Progenitor cell of endocrine pancreas (in vitro differentiated cells): ENCODE results near the gene ZSCAN1. TPM values are rescaled to one million over a fixed set of nuclear protein-coding genes. Genes with fewer than 3 reads are reported as not detected.

Experiments
- DNase-seq: peaks from one replicate; pipeline ENCODE4 v3.0.0; 2021; ENCODE audit warnings: low spot score; ENCODE audit not compliant: unreplicated experiment
- H3K27ac Mint-ChIP-seq: 2 replicates; pipeline ENCODE4 v1.8.0; 2021; ENCODE audit warnings: mild to moderate bottlenecking, moderate library complexity, mixed read lengths
- H3K27me3 Mint-ChIP-seq: 2 replicates; pipeline ENCODE4 v1.8.0; 2021; ENCODE audit warnings: mixed read lengths
- H3K36me3 Mint-ChIP-seq: 2 replicates; pipeline ENCODE4 v1.8.0; 2022; ENCODE audit warnings: mixed read lengths; ENCODE audit not compliant: insufficient read depth
- H3K4me1 Mint-ChIP-seq: 2 replicates; pipeline ENCODE4 v1.8.0; 2021; ENCODE audit warnings: low read depth, mixed read lengths
- H3K4me3 Mint-ChIP-seq: 2 replicates; pipeline ENCODE4 v1.8.0; 2021; ENCODE audit warnings: low read depth, mild to moderate bottlenecking, moderate library complexity, mixed read lengths
- H3K9me3 Mint-ChIP-seq: 2 replicates; pipeline ENCODE4 v1.8.0; 2021; ENCODE audit warnings: low read depth, mixed read lengths
- CTCF ChIP-seq: fragments of 200-600 bp; sonication (generic); IDR thresholded peaks from one replicate; pipeline ENCODE4 v1.5.0; 2021; ENCODE audit warnings: antibody characterized with exemption, mild to moderate bottlenecking; ENCODE audit not compliant: unreplicated experiment
- total RNA-seq: library from RNA; stranded (reverse); gene quantifications from 2 replicates; pipeline ENCODE4 v1.2.1, GENCODE V29; 2021

The ZSCAN1 gene
- total RNA-seq, 1 donor from 2014 or later = 4.8 TPM

GRCh38 chr19:58054901-58055874 is 21.4 kb downstream of the ZSCAN1 start:
- H3K9me3 Mint-ChIP-seq = peaks cover 30% of the 10 kb centered on the region
- H3K4me1 Mint-ChIP-seq = peaks cover 3% of the 10 kb centered on the region
- no peak overlapping the region for H3K27ac Mint-ChIP-seq
- peaks cover 11% of the 10 kb centered on the region for H3K36me3 Mint-ChIP-seq
- H3K27me3 Mint-ChIP-seq = peaks cover 6% of the 10 kb centered on the region
- DNase-seq = no peak
- peak overlapping the region; percentile 16 for H3K4me3 Mint-ChIP-seq
- no peak for TF ChIP-seq CTCF

DNA sequence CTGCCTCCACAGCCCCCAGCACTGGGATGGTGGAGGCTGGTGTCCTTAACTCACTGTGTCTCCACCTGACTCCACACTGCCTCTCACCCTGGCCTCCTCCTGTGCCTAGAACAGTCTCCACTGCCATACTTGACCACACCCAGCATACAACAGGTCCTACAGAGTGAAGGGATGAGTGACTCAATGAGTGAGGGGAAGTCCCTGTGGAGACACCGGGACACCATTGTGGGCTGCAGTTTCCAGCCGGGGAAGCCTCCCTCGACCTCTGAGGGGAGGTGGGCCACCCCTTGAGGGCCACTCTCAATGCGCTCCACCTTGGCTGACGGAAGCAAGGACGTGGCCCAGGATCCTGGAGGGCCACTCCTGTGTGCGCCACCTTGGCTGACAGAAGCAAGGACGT is 22.4 kb downstream of the ZSCAN1 start:
- H3K27ac Mint-ChIP-seq = peak overlapping the region; percentile 56
- no peak for TF ChIP-seq CTCF
- peaks cover 6% of the 10 kb centered on the region for H3K27me3 Mint-ChIP-seq
- peaks cover 14% of the 10 kb centered on the region for H3K36me3 Mint-ChIP-seq
- H3K9me3 Mint-ChIP-seq = peaks cover 27% of the 10 kb centered on the region
- H3K4me1 Mint-ChIP-seq = peaks cover 3% of the 10 kb centered on the region
- H3K4me3 Mint-ChIP-seq = no peak overlapping the region
- no peak for DNase-seq

DNA sequence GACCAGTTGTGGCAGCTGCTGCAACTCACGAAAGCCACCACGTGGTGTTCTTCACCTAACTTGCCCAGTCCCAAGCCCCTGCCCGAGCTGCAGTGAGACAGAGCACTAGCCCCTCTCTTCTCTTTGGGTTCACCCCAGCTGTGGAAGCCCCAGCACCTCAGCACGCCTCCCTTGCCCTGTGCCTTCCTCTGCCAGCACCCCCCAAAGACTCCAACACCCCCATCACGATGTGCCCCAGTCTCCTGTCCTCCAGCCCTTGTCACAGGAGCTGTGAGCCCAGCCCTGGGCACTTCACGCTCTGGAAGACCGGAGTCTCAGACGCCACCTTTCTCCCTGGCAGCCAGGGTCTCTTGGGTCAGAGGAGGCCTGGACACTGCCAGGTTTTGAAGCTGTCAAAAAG is 23.0 kb downstream of the ZSCAN1 start:
- no peak for DNase-seq
- H3K36me3 Mint-ChIP-seq = peaks cover 20% of the 10 kb centered on the region
- peaks cover 28% of the 10 kb centered on the region for H3K9me3 Mint-ChIP-seq
- peaks cover 3% of the 10 kb centered on the region for H3K4me1 Mint-ChIP-seq
- no peak for TF ChIP-seq CTCF
- peaks cover 6% of the 10 kb centered on the region for H3K27me3 Mint-ChIP-seq
- H3K4me3 Mint-ChIP-seq = no peak overlapping the region
- no peak overlapping the region for H3K27ac Mint-ChIP-seq

GRCh38 chr19:58058467-58058866 is 24.6 kb downstream of the ZSCAN1 start:
- no peak for DNase-seq
- Mint-ChIP-seq H3K36me3 (peaks cover 33% of the 10 kb centered on the region), H3K27me3 (peaks cover 6% of the 10 kb centered on the region), H3K4me3 (peak overlapping the region; percentile 76), H3K9me3 (peaks cover 31% of the 10 kb centered on the region), H3K4me1 (peaks cover 3% of the 10 kb centered on the region), H3K27ac (peak overlapping the region; percentile 98)
- TF ChIP-seq CTCF = no peak

GRCh38 chr19:58059003-58059670 is 25.3 kb downstream of the ZSCAN1 start, which contains the start of gene ZNF135:
ZNF135 (plus strand) TSS chr19:58059282; CDS start chr19:58060003, 721 bp downstream.
- Mint-ChIP-seq H3K27ac (peak within 1 kb of the TSS; percentile 98), H3K36me3 (peaks cover 40% of the 10 kb centered on the region), H3K4me3 (peak within 1 kb of the TSS; percentile 76), H3K9me3 (peaks cover 36% of the 10 kb centered on the region), H3K27me3 (peaks cover 6% of the 10 kb centered on the region), H3K4me1 (peaks cover 3% of the 10 kb centered on the region)
- DNase-seq = peak; percentile 73
- TF ChIP-seq CTCF = no peak
